ENCODE data around the gene SEC14L5.

Gene SEC14L5

GRCh38 chr16:5059386-5060072 lies 101.4 kb downstream of the SEC14L5 start:
- Histone ChIP-seq H3K4me2 (ENCODE audit: low read length) (no peak overlapping the region), H3K9ac (ENCODE audit: low read length) (no peak overlapping the region), H4K20me1 (ENCODE audit: insufficient read depth, low read length) (no peaks in the 10 kb centered on the region), H3K36me3 (ENCODE audit: insufficient read depth, low read length) (no peaks in the 10 kb centered on the region), H3K27me3 (ENCODE audit: insufficient read depth, low read length) (no peaks in the 10 kb centered on the region), H3K9me2 (ENCODE audit: low read depth, low read length) (no peaks in the 10 kb centered on the region), H3F3A (ENCODE audit: insufficient read depth, low read length) (no peaks in the 10 kb centered on the region), H3K79me2 (ENCODE audit: insufficient read depth, low read length) (no peaks in the 10 kb centered on the region), H3K9me3 (ENCODE audit: low read length) (no peaks in the 10 kb centered on the region), H3K27ac (ENCODE audit: low read depth, low read length, poor library complexity, severe bottlenecking) (no peak overlapping the region), H3K4me3 (ENCODE audit: low read depth, low read length, poor library complexity, severe bottlenecking) (no peak overlapping the region), H2AFZ (ENCODE audit: low read length) (no peak overlapping the region), H3K4me1 (ENCODE audit: insufficient read depth, low read length, severe bottlenecking) (no peaks in the 10 kb centered on the region)
- TF ChIP-seq EZH2 (IDR thresholded peaks at IDR 0.05; ENCODE audit: borderline replicate concordance, low read length), result no peak
- no peak for TF ChIP-seq CTCF (IDR thresholded peaks at IDR 0.05; ENCODE audit: low read length)

- no peaks in the 10 kb centered on the region for H3K9me2 ChIP-seq (ENCODE audit: low read depth, low read length)
- H3K36me3 ChIP-seq (ENCODE audit: insufficient read depth, low read length), result no peaks in the 10 kb centered on the region
- no peak overlapping the region for H3K27ac ChIP-seq (ENCODE audit: low read depth, low read length, poor library complexity, severe bottlenecking)
- H3K9me3 ChIP-seq (ENCODE audit: low read length), result no peaks in the 10 kb centered on the region
- H3F3A ChIP-seq (ENCODE audit: insufficient read depth, low read length), result no peaks in the 10 kb centered on the region
- no peaks in the 10 kb centered on the region for H3K27me3 ChIP-seq (ENCODE audit: insufficient read depth, low read length)
- no peak overlapping the region for H3K4me2 ChIP-seq (ENCODE audit: low read length)
- TF ChIP-seq EZH2 (IDR thresholded peaks at IDR 0.05; ENCODE audit: borderline replicate concordance, low read length) (no peak), CTCF (IDR thresholded peaks at IDR 0.05; ENCODE audit: low read length) (no peak)
- no peak overlapping the region for H3K9ac ChIP-seq (ENCODE audit: low read length)
- no peaks in the 10 kb centered on the region for H4K20me1 ChIP-seq (ENCODE audit: insufficient read depth, low read length)
- no peaks in the 10 kb centered on the region for H3K4me1 ChIP-seq (ENCODE audit: insufficient read depth, low read length, severe bottlenecking)
- H3K79me2 ChIP-seq (ENCODE audit: insufficient read depth, low read length), result no peaks in the 10 kb centered on the region
- H3K4me3 ChIP-seq (ENCODE audit: low read depth, low read length, poor library complexity, severe bottlenecking), result no peak overlapping the region
- H2AFZ ChIP-seq (ENCODE audit: low read length), result no peak overlapping the region
Observed at GRCh38 chr16:5060073-5060641, 102.0 kb downstream of the SEC14L5 start.

GRCh38 chr16:5062051-5062450 lies 103.9 kb downstream of the SEC14L5 start:
- Histone ChIP-seq H3K27ac (ENCODE audit: low read depth, low read length, poor library complexity, severe bottlenecking) (no peak overlapping the region), H3K4me3 (ENCODE audit: low read depth, low read length, poor library complexity, severe bottlenecking) (no peak overlapping the region), H4K20me1 (ENCODE audit: insufficient read depth, low read length) (no peaks in the 10 kb centered on the region), H3K79me2 (ENCODE audit: insufficient read depth, low read length) (no peaks in the 10 kb centered on the region), H3K36me3 (ENCODE audit: insufficient read depth, low read length) (no peaks in the 10 kb centered on the region), H3K9ac (ENCODE audit: low read length) (no peak overlapping the region), H3K4me1 (ENCODE audit: insufficient read depth, low read length, severe bottlenecking) (no peaks in the 10 kb centered on the region), H3K27me3 (ENCODE audit: insufficient read depth, low read length) (no peaks in the 10 kb centered on the region), H3K4me2 (ENCODE audit: low read length) (no peak overlapping the region), H2AFZ (ENCODE audit: low read length) (no peak overlapping the region), H3K9me2 (ENCODE audit: low read depth, low read length) (no peaks in the 10 kb centered on the region), H3K9me3 (ENCODE audit: low read length) (no peaks in the 10 kb centered on the region), H3F3A (ENCODE audit: insufficient read depth, low read length) (no peaks in the 10 kb centered on the region)
- TF ChIP-seq CTCF (IDR thresholded peaks at IDR 0.05; ENCODE audit: low read length), result no peak
- TF ChIP-seq EZH2 (IDR thresholded peaks at IDR 0.05; ENCODE audit: borderline replicate concordance, low read length), result no peak
